Kidney tubule cell (primary cell): ENCODE data around the gene RIC8A.
"Not testable (repeated sequence)": the region's sequence is repeated elsewhere in the genome, so short reads cannot be mapped to it uniquely, and the experiment has no call there.

Source experiments
- DNase-seq: peaks from one replicate; pipeline ENCODE4 v3.0.0-alpha.2; 2018; ENCODE audit warnings: low spot score

The RIC8A gene

GRCh38 chr11:207208-207862 is at the start of gene RIC8A, which contains the start of gene BET1L:
TSS of gene RIC8A (plus strand) at chr11:207708. CDS start at chr11:208855, 1,147 bp downstream.
TSS of gene BET1L (minus strand) at chr11:207399. CDS start at chr11:207321, 78 bp downstream.
- DNase-seq = peak; percentile 99

DNA sequence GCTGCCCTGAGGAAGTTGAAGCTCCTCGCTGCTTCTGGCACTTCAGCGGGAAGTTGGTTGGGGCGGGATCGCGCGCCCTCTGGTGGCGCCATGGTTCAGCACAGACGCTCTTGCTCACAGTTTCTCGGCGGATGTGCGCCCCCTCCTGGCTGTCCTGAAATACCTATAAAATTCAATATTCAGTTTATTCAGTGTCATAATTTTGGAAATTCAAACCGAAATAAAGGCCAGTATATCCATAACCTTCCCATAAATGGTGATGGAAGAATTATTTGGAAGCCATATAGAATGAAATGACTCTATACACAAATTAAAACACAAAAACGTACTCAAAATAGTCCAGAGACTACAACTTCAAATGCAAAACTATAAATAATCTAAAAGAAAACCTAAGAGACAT is 27.3 kb upstream of the RIC8A start:
- DNase-seq = not testable (repeated sequence)

DNA sequence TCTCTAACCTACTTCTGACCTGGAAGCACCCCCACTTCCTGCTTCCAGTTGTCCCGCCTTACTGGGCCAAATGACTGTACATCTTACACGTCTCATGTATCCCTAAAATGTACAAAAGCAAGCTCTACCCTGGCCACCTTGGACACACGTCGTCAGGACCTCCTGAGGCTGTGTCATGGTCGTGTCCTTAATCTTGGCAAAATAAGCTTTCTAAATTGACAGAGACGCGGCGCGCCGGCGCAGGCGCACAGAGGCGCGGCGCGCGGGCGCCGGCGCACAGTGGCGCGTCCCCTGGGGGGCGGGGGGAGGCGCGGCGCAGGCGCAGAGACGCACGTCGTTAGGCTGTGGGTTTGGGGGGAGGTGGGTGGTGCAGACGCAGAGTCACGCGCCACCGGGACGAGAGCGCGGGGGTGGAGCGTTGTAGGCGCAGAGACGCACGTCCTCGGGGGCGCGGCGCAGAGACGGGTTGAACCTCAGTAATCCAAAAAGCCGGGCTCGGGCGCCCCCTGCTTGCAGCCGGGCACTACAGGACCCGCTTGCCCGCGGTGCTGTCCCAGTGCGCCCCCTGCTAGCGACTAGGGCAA is 18.2 kb upstream of the RIC8A start:
- DNase-seq = not testable (repeated sequence)

- not testable (repeated sequence) for DNase-seq
Measured at GRCh38 chr11:189843-190311, 17.6 kb upstream of the RIC8A start.

- not testable (repeated sequence) for DNase-seq
Measured at GRCh38 chr11:190546-190945, 17.0 kb upstream of the RIC8A start.

- not testable (repeated sequence) for DNase-seq
Measured at GRCh38 chr11:191490-192478, 15.7 kb upstream of the RIC8A start.

- DNase-seq = not testable (repeated sequence)
Measured at GRCh38 chr11:192674-193128, 14.8 kb upstream of the RIC8A start, which contains the start of gene SCGB1C1. TSS of gene SCGB1C1 (plus strand) at chr11:193078. CDS start at chr11:193100, 22 bp downstream.

- DNase-seq = not testable (repeated sequence)
Measured at GRCh38 chr11:193481-193880, 14.0 kb upstream of the RIC8A start.

- no peak for DNase-seq
Measured at GRCh38 chr11:196786-197731, 10.4 kb upstream of the RIC8A start.

DNA sequence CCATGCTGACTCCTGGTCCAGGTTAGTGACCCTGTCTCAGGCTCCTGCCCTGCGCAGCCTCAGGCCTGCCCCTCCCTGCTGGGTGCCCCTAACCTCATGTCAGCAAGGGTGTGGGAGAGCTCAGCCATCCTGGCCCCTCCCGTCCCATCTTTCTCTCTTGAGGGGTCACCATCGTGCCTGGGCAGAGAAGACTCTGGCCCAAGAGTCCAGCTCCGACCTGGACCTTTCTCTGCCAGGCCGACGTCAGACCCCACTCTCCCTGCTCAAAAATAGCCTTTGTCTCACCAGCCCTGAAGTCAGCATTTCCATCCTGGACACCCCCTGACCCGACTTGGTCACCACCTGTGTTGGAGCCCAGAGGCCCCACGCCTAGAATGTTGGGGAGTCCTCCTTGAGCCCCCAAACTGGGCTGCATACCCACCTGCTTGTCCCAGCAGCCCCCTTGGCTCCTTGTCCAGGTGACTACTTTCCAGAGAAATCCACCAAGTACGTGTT is 9.7 kb upstream of the RIC8A start:
- DNase-seq = no peak

DNA sequence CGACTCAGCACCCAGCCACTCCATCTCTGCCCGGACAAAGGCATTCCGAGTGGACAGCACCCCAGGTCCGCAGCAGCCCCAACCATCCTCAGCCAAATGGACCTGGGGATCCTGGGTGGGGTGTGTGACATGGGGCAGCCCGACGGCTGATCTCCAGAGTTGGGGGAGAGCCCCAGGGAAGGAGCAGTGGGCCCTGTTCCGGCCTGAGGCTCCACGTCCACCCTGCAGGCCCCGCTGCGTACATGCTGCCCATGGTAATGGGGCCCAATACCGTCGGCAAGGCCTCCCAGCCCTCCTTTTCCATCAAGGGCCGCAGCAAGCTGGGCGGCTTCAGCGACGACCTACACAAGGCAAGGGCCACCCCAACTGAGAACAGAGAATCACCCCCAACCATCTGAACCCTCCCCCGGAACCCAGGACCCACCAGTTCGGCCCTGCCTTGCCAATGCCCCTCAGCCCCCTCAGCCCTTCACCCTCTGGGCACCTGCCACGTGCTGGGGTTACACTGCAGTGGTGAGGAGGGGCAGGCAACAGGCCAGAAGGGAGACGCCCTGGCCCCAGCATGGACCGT is 9.2 kb upstream of the RIC8A start:
- DNase-seq = no peak

DNA sequence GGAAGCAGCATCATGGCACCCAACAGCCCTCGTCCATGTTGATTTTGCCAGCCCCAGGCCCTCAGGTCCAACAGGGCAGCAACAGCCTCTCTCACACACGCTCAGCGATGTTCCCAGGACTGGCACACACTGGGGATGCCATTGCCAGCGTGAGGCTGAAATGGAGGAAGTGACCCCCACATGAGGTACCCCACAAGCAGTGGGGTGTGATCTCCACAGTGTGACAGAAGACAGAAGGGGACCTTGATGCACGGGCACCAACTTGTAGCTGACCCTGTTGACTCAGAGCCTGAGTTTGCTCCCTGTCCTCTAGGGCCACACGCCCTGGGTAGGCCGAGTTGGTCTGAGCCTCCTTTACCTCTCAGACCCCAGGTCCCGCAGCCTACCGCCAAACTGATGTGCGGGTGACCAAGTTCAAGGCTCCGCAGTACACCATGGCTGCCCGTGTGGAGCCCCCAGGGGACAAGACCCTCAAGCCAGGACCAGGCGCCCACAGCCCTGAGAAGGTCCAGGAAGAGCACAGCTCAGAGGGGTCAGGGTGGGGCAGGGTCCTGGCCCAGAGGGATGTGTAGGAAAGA is 8.4 kb upstream of the RIC8A start:
- no peak for DNase-seq

- DNase-seq = no peak
Measured at GRCh38 chr11:199782-200181, 7.7 kb upstream of the RIC8A start.

DNA sequence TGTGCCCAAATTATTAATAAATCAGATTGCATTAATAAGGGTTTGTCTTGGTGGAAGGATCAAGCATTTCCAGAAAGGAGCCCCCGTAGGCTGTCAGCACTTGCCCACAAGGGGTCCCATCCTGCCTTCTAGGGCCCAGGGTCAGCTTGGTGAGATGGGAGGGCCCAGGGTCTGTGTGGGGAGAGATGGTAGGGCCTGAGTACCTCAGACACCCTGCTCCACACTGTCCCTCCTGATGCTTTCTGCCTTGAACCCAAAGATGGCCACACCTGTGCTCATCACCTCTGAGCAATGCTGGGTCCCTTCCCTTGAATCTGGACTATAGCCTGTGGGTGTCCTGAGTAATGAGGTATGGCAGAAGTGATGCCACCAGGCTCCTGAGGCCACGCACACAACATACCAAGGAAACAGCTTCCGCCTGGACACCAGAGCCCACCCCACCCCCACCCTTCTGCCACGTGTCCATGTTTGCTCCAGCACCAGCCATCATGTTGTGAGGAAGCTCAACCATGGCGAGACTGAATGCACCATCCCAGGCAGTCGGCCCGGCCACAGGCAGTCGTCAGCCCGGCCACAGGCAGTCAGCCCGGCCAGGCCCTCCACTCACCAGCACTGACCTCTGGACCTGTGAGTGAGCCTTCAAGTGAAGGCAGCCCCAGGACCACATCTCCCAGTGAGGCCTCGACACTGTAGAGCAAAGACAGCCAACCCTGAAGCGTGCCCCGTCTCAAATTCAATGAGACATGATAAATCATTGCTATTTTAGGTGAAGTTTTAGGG is 7.1 kb upstream of the RIC8A start:
- no peak for DNase-seq

- no peak for DNase-seq
Measured at GRCh38 chr11:201966-202365, 5.5 kb upstream of the RIC8A start.

GRCh38 chr11:202490-202889 is 5.0 kb upstream of the RIC8A start:
- DNase-seq = no peak

- DNase-seq = no peak
Measured at GRCh38 chr11:203056-203944, 4.2 kb upstream of the RIC8A start.

DNA sequence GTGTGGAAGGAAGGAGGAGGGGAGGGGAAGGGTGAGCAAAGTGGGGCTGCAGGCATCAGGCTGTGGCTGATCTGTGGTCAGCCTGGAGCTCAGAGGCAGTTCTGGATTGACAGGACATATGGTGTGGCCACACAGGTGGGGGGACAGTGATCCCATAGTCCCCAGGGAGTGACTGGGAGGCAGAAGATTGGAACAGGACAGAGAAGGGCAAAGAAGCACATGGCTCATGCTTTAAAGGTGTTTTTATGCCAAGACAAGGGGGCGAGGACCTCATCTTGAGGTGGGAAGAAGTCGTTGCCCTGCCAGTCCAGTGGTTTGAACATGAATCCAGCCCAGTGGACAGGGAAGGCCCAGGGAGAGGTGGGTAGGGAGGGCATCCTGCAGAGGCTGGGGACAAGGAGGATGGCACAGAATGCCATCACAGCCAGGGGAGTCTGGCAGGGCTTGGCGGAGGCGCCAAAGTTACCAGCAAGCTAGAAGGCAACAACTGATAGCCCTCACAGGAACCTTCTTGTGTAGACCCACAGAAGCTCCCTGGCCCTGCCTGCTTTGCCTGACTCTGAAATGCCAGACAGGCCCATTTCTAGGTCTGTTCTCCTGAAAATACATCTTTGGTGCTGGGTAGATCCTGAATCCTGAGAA is 3.4 kb upstream of the RIC8A start:
- DNase-seq = no peak
